Tibial nerve (tissue), 4 donors: ENCODE results near the gene METTL14. TPM values are rescaled to one million over a fixed set of nuclear protein-coding genes. Genes with fewer than 3 reads are reported as not detected.

ENCODE experiments used
- DNase-seq, 2 donors: peaks; one replicate each; pipeline ENCODE4 v3.0.0-alpha.2; 2019; ENCODE audit warnings: low spot score in 2 of 2
- H3K27ac ChIP-seq, 4 donors: fragments of 200-600 bp; sonication (generic) in 3 of 4; one replicate each; pipeline ENCODE4 v1.5.1; 2017 to 2019; ENCODE audit warnings: mild to moderate bottlenecking in 1 of 4
- H3K27me3 ChIP-seq, 2 donors: fragments of 200-600 bp; sonication (generic) in 1 of 2; one replicate each; pipeline versions ENCODE4 v1.5.1 to v1.6.0; 2017 to 2019
- H3K36me3 ChIP-seq, 3 donors: fragments of 200-600 bp; sonication (generic); one replicate each; pipeline ENCODE4 v1.5.1; 2018 to 2019
- H3K4me1 ChIP-seq, 4 donors: fragments of 200-600 bp; sonication (generic) in 3 of 4; one replicate each; pipeline ENCODE4 v1.5.1; 2017 to 2019
- H3K4me3 ChIP-seq, 4 donors: fragments of 200-600 bp; sonication (generic) in 3 of 4; one replicate each; pipeline ENCODE4 v1.5.1; 2017 to 2019; ENCODE audit warnings: mild to moderate bottlenecking in 1 of 4, moderate library complexity in 1 of 4
- H3K9me3 ChIP-seq, 4 donors: fragments of 200-600 bp; sonication (generic) in 3 of 4; one replicate each; pipeline ENCODE4 v1.5.1; 2017 to 2019
- EP300 ChIP-seq, 2 donors: sonication (generic); formaldehyde crosslinking; IDR thresholded peaks; one replicate each; pipeline ENCODE4 v1.6.1; 2017; ENCODE audit warnings: antibody characterized with exemption in 2 of 2, mild to moderate bottlenecking in 1 of 2
- POLR2A ChIP-seq, 2 donors: fragments of 450-650 bp; IDR thresholded peaks; one replicate each; pipeline ENCODE4 v1.6.1; 2017; ENCODE audit warnings: antibody characterized with exemption in 2 of 2, mild to moderate bottlenecking in 2 of 2, moderate library complexity in 2 of 2
- WGBS, 2 donors: methylation state at CpG; one replicate each; pipeline ENCODE4 v1.1.5; 2018; 5-methylcytosine and 5-hydroxymethylcytosine counted together
- total RNA-seq, 4 donors: library from RNA; depleted of rRNA; stranded (reverse); fragments of >200 nt; gene quantifications; one replicate each; pipeline ENCODE4 v1.1.0, GENCODE V29; 2016
- TF ChIP-seq, protein P1 (sequence below), 5 experiments: fragments of 200-600 bp in 3 of 5; fragments of 450-650 bp in 2 of 5; sonication (generic) in 3 of 5; IDR thresholded peaks; one replicate each; pipeline ENCODE4 v1.5.1; 2016 to 2019; ENCODE audit warnings: antibody characterized with exemption in 5 of 5, mild to moderate bottlenecking in 3 of 5, moderate library complexity in 2 of 5

The METTL14 gene
- total RNA-seq, 4 donors from 2014 or later: 39.2 to 73.8 (median 68.1) TPM

DNA sequence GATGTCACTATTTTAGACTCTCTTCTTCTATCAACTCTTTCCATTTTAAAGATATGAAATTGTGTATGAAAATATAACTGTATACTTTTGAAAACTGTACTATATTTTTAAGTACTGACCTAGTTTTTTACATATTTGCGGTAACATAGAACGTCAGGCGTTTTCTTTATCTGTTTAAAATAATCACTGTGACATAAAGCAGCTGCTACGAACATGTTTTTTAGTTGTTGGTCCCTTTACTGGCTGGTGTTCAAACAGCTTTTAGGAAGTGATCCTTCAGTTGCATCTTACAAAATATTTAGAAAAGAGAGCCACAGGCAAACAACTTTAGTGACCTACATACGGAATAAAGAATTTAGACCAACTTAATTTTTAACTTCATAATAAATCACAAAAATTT lies 73.1 kb downstream of the METTL14 start:
- peaks cover 0 to 7% (median 0%) of the 10 kb centered on the region in 3 donors for H3K36me3 ChIP-seq
- no peak overlapping the region for H3K4me3 ChIP-seq
- no peak for DNase-seq
- no peaks in the 10 kb centered on the region for H3K9me3 ChIP-seq
- peaks cover 0 to 100% (median 28%) of the 10 kb centered on the region in 4 donors for H3K4me1 ChIP-seq
- H3K27me3 ChIP-seq: no peaks in the 10 kb centered on the region
- TF ChIP-seq, protein P1, sequence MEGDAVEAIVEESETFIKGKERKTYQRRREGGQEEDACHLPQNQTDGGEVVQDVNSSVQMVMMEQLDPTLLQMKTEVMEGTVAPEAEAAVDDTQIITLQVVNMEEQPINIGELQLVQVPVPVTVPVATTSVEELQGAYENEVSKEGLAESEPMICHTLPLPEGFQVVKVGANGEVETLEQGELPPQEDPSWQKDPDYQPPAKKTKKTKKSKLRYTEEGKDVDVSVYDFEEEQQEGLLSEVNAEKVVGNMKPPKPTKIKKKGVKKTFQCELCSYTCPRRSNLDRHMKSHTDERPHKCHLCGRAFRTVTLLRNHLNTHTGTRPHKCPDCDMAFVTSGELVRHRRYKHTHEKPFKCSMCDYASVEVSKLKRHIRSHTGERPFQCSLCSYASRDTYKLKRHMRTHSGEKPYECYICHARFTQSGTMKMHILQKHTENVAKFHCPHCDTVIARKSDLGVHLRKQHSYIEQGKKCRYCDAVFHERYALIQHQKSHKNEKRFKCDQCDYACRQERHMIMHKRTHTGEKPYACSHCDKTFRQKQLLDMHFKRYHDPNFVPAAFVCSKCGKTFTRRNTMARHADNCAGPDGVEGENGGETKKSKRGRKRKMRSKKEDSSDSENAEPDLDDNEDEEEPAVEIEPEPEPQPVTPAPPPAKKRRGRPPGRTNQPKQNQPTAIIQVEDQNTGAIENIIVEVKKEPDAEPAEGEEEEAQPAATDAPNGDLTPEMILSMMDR (IDR thresholded peaks at IDR 0.05): no peak
- TF ChIP-seq POLR2A (IDR thresholded peaks at IDR 0.05): no peak
- no peak for TF ChIP-seq EP300 (IDR thresholded peaks at IDR 0.05)
- H3K27ac ChIP-seq: peak overlapping the region in 1 of 4 donors; percentile 83
- WGBS, 2 donors: 51 to 61% methylated on average over 5 of the region's 5 CpGs

DNA sequence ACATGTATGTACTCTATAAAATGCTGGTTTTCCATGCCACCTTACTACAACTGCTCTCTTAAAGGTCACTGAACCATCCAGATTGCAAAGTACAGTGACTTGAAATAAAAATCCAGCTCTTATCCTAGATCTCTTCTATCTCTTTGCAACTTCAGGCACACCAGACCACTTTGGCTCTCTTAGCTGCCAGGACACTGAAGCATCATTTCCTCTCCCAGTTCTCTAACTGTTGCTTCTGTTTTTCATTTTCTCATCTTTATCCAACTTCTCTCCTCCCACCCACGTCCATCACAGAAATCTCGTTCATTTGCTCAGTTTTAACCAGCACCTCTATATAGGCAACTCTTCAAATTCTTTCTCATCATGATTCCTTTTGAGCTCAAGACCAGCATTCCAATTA lies 74.3 kb downstream of the METTL14 start:
- no peak for DNase-seq
- 50 to 65% methylated on average over 2 of the region's 2 CpGs for WGBS, 2 donors
- H3K4me1 ChIP-seq: peaks cover 0 to 100% (median 29%) of the 10 kb centered on the region in 4 donors
- H3K27me3 ChIP-seq: no peaks in the 10 kb centered on the region
- H3K4me3 ChIP-seq: no peak overlapping the region
- no peaks in the 10 kb centered on the region for H3K9me3 ChIP-seq
- TF ChIP-seq EP300 (IDR thresholded peaks at IDR 0.05) (no peak), POLR2A (IDR thresholded peaks at IDR 0.05) (no peak)
- TF ChIP-seq, protein P1 (IDR thresholded peaks at IDR 0.05): no peak
- peak overlapping the region in 2 of 4 donors; percentile 10 to 83 for H3K27ac ChIP-seq
- H3K36me3 ChIP-seq: peaks cover 0 to 12% (median 0%) of the 10 kb centered on the region in 3 donors

DNA sequence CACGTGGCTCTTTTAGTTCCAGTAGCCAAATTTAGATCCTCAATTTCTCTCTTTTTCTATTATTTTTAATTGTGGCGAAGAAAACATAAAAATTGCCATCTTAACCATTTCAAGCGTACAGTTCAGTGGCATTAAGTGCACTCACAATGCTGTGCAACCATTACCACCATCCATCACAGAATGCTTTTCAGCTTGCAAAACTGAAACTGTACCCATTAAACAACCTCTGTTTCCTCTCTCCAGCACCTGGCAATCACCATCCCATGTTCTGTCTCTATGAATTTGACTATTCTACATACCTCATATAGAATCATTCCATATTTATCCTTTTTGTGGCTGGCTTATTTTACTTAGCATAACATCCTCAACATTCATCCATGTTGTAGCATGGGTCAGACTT lies 74.9 kb downstream of the METTL14 start:
- Histone ChIP-seq H3K9me3 (no peaks in the 10 kb centered on the region), H3K4me1 (peaks cover 0 to 100% (median 30%) of the 10 kb centered on the region in 4 donors), H3K36me3 (peaks cover 0 to 12% (median 0%) of the 10 kb centered on the region in 3 donors), H3K27ac (peak overlapping the region in 1 of 4 donors; percentile 10), H3K4me3 (no peak overlapping the region), H3K27me3 (no peaks in the 10 kb centered on the region)
- 86 to 87% methylated on average over 3 of the region's 3 CpGs for WGBS, 2 donors
- DNase-seq: no peak
- TF ChIP-seq, protein P1 (IDR thresholded peaks at IDR 0.05): no peak
- TF ChIP-seq POLR2A (IDR thresholded peaks at IDR 0.05): no peak
- no peak for TF ChIP-seq EP300 (IDR thresholded peaks at IDR 0.05)

DNA sequence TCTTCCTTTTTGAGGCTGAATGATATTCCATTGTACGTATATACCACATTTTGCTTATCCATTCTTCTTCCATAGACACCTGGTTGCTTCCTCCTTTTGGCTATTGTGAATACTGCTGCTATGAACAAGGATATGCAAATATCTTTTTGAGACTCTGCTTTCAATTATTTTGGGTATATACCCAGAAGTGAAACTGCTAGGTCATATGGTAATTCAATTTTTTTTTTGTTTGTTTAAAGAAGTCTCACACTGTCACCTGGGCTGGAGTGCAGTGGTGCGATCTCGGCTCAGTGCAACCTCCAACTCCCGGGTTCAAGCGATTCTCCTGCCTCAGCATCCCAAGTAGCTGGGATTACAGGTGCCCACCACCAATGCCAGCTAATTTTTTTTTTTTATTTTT lies 75.3 kb downstream of the METTL14 start:
- Histone ChIP-seq H3K9me3 (no peaks in the 10 kb centered on the region), H3K4me3 (no peak overlapping the region), H3K27me3 (no peaks in the 10 kb centered on the region), H3K4me1 (peaks cover 0 to 100% (median 30%) of the 10 kb centered on the region in 4 donors), H3K27ac (no peak overlapping the region), H3K36me3 (peaks cover 0 to 12% (median 0%) of the 10 kb centered on the region in 3 donors)
- TF ChIP-seq POLR2A (IDR thresholded peaks at IDR 0.05) (no peak), EP300 (IDR thresholded peaks at IDR 0.05) (no peak)
- TF ChIP-seq, protein P1 (IDR thresholded peaks at IDR 0.05): no peak
- 95 to 97% methylated on average over 5 of the region's 5 CpGs for WGBS, 2 donors
- DNase-seq: no peak

DNA sequence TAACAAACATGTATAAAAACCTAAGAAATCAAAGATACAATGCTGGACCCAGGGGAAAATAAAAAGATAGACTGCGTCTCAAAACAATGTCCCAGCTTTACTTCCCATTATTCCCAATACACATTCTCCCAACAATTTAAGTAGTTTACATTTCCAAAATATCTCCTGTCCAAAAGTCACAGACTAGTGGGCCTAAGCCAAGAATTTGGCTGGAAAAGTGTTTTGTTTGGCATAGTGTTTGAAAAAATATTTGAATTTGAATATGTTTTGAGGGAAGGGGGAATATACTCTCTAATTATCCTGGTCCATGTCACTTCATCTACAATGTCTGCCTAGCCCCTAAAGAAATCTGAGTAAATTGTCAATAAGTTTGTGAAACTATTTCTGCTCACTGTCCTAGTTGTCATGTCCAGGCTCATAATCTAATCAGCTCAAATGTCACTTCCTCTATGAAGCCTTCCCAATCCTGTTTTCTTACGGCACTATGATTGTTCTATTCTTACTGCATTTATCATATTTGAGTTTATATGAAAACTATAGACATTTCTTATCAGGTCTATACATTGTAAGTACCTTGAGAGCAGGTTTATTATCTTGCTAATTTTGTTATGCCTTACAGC lies 76.3 kb downstream of the METTL14 start:
- Histone ChIP-seq H3K4me3 (no peak overlapping the region), H3K27ac (peak overlapping the region in 2 of 4 donors; percentile 67 to 75), H3K4me1 (peaks cover 0 to 99% (median 35%) of the 10 kb centered on the region in 4 donors), H3K9me3 (no peaks in the 10 kb centered on the region), H3K36me3 (peaks cover 0 to 12% (median 0%) of the 10 kb centered on the region in 3 donors), H3K27me3 (no peaks in the 10 kb centered on the region)
- no peak for DNase-seq
- TF ChIP-seq, protein P1 (IDR thresholded peaks at IDR 0.05): no peak
- TF ChIP-seq POLR2A (IDR thresholded peaks at IDR 0.05) (no peak), EP300 (IDR thresholded peaks at IDR 0.05) (no peak)
- 56 to 65% methylated on average over 2 of the region's 2 CpGs for WGBS, 2 donors
